Measurements from ENCODE around the gene FIBCD1.

FIBCD1 gene

DNA sequence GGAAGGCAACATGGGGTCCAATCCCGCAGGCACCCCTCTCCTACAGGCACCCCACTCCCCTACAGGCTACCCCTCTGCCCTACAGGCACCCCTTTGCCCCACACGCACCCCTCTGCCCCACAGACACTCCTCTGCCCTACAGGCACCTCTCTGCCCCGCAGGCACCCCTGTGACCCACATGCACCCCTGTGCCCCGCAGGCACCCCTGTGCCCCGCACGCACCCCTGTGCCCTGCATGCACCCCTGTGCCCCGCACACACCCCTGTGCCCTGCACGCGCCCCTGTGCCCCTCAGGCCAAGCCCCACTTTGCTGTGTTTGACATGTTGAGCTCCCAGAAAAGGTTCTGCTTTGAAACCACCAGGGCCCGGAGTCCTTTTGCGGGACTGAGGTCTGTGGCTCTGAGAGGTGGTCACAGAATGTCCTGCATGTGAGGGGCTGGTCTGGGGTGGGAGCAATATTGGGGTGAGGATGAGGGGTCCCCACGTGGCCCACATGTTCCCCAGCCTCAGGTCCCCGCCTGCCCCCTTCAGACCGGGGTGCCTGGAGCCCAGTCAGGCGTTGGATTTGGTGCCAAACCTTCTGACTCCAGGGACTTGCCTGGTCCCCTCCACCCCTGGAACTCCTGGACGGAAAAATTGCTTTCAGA, 41.8 kb downstream of the FIBCD1 start:
- Histone ChIP-seq H3K9ac (ENCODE audit: low read depth, low read length) (no peak overlapping the region), H3K4me1 (ENCODE audit: control insufficient read depth, insufficient read depth, low read length) (peaks cover 10% of the 10 kb centered on the region), H3K36me3 (ENCODE audit: insufficient read depth, low read length) (peaks cover 23% of the 10 kb centered on the region), H3K27me3 (ENCODE audit: control insufficient read depth, insufficient read depth, low read length) (peaks cover 30% of the 10 kb centered on the region), H3K9me3 (replicated peaks; ENCODE audit: low read length) (no peaks in the 10 kb centered on the region), H3K4me2 (ENCODE audit: low read length) (no peak overlapping the region), H3K4me3 (ENCODE audit: low read length) (no peak overlapping the region)

DNA sequence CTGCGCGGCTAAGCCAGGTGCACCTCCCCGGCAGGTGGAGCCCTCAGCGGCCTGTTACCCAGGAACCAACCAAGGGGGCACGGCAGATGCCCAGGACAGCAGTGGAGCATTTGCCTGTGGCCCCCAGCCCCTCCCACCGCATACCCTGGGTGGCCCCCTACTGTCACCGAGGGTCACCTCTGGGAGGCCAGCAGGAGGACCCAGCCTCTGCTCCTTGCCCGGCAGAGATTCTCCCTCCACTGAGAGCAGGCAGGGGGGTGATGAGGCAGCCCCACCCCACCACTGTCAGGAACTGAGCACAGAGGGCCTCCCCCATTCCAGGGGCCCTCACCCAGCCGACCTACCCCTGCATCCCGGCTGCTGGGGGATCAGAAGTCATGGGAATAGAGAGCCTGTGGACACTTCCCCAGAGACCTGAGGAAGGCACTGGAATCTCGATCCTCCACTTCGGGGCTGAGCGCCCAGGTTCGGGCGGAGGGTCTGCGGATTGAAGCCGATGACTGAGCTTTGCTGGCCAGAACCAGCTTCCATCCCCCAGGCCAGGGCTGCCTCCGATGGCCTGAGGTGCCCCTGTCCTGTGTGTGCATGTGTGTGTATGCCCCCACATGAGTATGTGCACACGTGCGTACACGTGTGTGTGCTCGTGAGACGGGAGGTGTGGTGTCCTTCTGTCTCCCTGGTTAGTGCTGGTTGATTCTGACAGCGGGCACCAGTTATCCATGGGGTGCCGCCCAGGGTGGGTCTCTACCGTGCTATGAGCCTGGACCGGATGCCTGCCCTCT, 42.6 kb downstream of the FIBCD1 start, which contains the start of gene QRFP:
TSS of gene QRFP (minus strand) at position 580 of the 782 bp plus-strand sequence. CDS start 2,974 bp downstream, outside the sequence.
- H3K4me2 ChIP-seq (ENCODE audit: low read length) = no peak within 1 kb of the TSS
- H3K4me1 ChIP-seq (ENCODE audit: control insufficient read depth, insufficient read depth, low read length) = peaks cover 4% of the 10 kb centered on the region
- no peak within 1 kb of the TSS for H3K9ac ChIP-seq (ENCODE audit: low read depth, low read length)
- H3K4me3 ChIP-seq (ENCODE audit: low read length) = no peak within 1 kb of the TSS
- H3K27me3 ChIP-seq (ENCODE audit: control insufficient read depth, insufficient read depth, low read length) = peaks cover 26% of the 10 kb centered on the region
- H3K9me3 ChIP-seq (replicated peaks; ENCODE audit: low read length) = no peaks in the 10 kb centered on the region
- peaks cover 31% of the 10 kb centered on the region for H3K36me3 ChIP-seq (ENCODE audit: insufficient read depth, low read length)

DNA sequence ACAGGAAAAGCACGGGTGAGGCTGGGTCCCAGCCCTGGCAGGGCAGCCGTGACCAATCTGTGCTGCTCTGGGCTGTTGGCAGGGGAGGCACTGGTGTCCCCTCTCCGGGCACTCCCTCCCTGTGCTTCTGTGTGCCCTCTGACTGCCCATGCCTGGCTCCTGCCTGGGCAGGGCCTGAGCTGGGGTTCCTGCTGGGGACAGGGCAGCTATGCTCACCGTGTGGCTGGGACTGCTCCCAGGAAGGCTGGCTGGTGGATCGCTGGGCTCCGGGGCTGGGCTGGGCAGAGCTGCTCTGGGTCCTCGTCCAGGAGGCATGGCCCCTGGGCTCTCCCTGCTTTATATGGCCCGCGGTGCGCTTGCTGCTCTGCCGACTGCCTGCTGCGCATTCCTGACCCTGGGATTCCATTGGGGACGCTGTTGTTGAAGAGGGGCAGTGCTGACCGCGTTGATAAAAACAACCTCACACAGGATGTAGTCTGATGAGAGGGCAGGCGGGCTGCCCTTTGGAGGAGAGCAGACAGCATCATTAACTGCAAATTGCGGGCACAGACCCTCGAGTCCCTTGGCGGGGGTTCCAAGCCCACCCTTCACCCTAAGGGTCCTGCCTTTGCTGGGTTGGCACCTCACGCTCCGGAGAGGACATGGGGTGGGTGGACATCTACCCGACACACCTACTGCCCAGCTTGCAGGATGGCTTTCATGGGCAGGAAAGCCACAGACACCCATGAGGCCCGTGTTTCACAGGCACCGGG, 43.4 kb downstream of the FIBCD1 start:
- no peak overlapping the region for H3K4me3 ChIP-seq (ENCODE audit: low read length)
- H3K27me3 ChIP-seq (ENCODE audit: control insufficient read depth, insufficient read depth, low read length) = peaks cover 23% of the 10 kb centered on the region
- H3K4me1 ChIP-seq (ENCODE audit: control insufficient read depth, insufficient read depth, low read length) = peaks cover 4% of the 10 kb centered on the region
- peaks cover 39% of the 10 kb centered on the region for H3K36me3 ChIP-seq (ENCODE audit: insufficient read depth, low read length)
- no peak overlapping the region for H3K9ac ChIP-seq (ENCODE audit: low read depth, low read length)
- no peak overlapping the region for H3K4me2 ChIP-seq (ENCODE audit: low read length)
- H3K9me3 ChIP-seq (replicated peaks; ENCODE audit: low read length) = no peaks in the 10 kb centered on the region

DNA sequence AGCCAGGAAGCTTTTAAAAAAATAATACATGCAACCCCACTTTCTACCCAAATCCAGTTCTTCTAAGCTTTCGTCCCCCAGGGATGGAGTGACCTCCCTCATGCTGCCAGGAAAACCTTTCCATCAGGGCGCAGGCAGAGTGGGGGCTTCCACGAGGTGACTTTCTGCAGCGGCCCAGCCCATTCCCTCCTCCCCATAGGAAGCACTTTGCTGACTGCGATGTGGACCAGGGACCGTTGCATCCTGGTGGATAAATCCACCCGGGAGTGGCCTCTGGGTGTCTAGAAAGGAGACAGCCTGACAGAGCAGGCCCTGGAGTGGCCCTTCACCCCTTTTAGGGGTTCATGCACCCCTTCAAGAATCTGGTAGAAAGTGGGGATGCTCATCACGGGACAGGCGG, 44.0 kb downstream of the FIBCD1 start:
- H3K9ac ChIP-seq (ENCODE audit: low read depth, low read length) = no peak overlapping the region
- no peaks in the 10 kb centered on the region for H3K9me3 ChIP-seq (replicated peaks; ENCODE audit: low read length)
- H3K27me3 ChIP-seq (ENCODE audit: control insufficient read depth, insufficient read depth, low read length) = peaks cover 17% of the 10 kb centered on the region
- peaks cover 4% of the 10 kb centered on the region for H3K4me1 ChIP-seq (ENCODE audit: control insufficient read depth, insufficient read depth, low read length)
- no peak overlapping the region for H3K4me2 ChIP-seq (ENCODE audit: low read length)
- peaks cover 45% of the 10 kb centered on the region for H3K36me3 ChIP-seq (ENCODE audit: insufficient read depth, low read length)
- no peak overlapping the region for H3K4me3 ChIP-seq (ENCODE audit: low read length)

GRCh38 chr9:130894546-130894945, 44.5 kb downstream of the FIBCD1 start:
- peaks cover 12% of the 10 kb centered on the region for H3K27me3 ChIP-seq (ENCODE audit: control insufficient read depth, insufficient read depth, low read length)
- H3K36me3 ChIP-seq (ENCODE audit: insufficient read depth, low read length) = peaks cover 49% of the 10 kb centered on the region
- H3K9me3 ChIP-seq (replicated peaks; ENCODE audit: low read length) = no peaks in the 10 kb centered on the region
- H3K4me1 ChIP-seq (ENCODE audit: control insufficient read depth, insufficient read depth, low read length) = peaks cover 4% of the 10 kb centered on the region
- no peak overlapping the region for H3K4me2 ChIP-seq (ENCODE audit: low read length)
- no peak overlapping the region for H3K9ac ChIP-seq (ENCODE audit: low read depth, low read length)
- H3K4me3 ChIP-seq (ENCODE audit: low read length) = no peak overlapping the region

DNA sequence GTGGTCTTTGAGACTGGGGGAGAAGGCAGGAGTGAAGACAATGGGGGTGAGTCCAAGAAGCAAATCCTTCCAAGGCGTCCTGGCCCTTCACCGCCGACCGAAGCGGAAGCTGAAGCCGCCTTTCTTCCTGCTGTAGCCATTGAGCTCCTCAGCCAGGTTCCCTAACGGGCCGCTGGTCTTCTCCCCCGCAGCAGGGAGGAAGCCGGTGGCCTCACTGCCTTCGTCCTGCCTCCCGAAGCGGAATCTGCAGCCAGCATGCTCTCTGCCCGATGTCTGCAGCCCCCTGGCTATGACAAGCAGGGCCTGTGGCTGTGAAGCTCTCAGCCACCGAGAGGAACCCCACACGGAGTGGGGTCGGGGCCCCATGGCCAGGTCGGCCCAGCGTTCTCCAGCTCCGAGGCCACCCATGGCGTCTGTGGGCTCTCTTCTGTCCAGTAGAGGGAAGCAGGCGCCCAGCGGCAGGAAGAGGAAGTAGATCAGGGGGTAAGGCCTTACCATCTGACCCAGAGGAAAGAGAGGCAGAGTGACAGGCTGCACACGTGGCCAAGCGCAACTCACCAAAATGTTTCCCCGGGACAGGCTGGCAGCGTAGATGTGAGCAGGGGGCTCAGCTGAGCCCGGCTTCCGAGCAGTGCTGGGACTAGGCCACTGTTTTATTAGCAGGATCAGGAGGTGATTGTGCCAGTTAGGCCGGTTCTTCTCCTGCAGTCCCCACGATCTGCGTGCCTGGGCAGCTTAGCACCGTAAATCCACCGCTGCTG, 45.5 kb downstream of the FIBCD1 start:
- H3K4me1 ChIP-seq (ENCODE audit: control insufficient read depth, insufficient read depth, low read length) = peaks cover 4% of the 10 kb centered on the region
- peaks cover 9% of the 10 kb centered on the region for H3K27me3 ChIP-seq (ENCODE audit: control insufficient read depth, insufficient read depth, low read length)
- peaks cover 55% of the 10 kb centered on the region for H3K36me3 ChIP-seq (ENCODE audit: insufficient read depth, low read length)
- no peak overlapping the region for H3K9ac ChIP-seq (ENCODE audit: low read depth, low read length)
- H3K9me3 ChIP-seq (replicated peaks; ENCODE audit: low read length) = no peaks in the 10 kb centered on the region
- H3K4me3 ChIP-seq (ENCODE audit: low read length) = no peak overlapping the region
- H3K4me2 ChIP-seq (ENCODE audit: low read length) = no peak overlapping the region

DNA sequence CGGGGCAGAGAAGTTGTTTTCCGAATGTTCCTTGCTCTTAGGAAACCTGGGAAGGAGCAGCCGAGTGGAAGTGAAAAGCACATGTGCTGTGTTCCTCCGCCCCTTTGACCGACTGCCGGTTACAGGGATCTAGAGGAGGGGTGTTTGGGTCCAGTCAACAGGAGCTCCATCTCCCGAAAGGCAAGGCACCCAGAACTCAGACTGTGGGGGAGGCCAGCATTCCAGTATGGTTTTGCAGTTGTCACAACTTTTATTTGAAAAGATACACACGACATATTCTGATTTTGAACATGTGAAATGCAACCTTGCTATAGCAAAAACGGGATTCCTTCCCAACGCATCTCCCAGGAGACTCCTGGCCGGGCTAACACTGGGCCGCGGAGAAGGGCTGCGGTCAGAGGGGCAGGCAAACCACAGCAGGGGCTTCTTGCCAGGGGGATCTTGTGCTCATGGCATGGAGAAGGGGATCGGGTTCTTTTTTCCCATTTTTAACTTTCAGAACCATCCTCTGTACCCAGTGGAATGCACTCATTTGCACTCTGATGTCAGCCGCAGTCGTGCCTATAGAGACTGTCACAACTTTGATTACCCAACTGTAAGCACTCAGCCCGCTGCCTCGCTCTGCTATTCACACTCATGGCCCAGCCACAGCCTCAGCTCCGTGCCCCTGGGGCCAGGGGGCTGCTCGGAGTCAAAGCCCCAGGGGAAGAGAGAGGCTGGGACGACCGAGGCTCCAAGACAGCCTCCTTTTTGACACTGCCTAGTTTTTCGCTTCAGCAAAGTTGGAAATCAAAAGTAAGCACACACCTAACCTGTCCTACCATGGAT, 46.4 kb downstream of the FIBCD1 start:
- no peak overlapping the region for H3K4me3 ChIP-seq (ENCODE audit: low read length)
- no peak overlapping the region for H3K4me2 ChIP-seq (ENCODE audit: low read length)
- H3K4me1 ChIP-seq (ENCODE audit: control insufficient read depth, insufficient read depth, low read length) = peaks cover 4% of the 10 kb centered on the region
- peaks cover 64% of the 10 kb centered on the region for H3K36me3 ChIP-seq (ENCODE audit: insufficient read depth, low read length)
- no peaks in the 10 kb centered on the region for H3K9me3 ChIP-seq (replicated peaks; ENCODE audit: low read length)
- H3K27me3 ChIP-seq (ENCODE audit: control insufficient read depth, insufficient read depth, low read length) = peaks cover under 1% of the 10 kb centered on the region
- H3K9ac ChIP-seq (ENCODE audit: low read depth, low read length) = no peak overlapping the region

- Histone ChIP-seq H3K4me3 (ENCODE audit: low read length) (no peak overlapping the region), H3K9me3 (replicated peaks; ENCODE audit: low read length) (no peaks in the 10 kb centered on the region), H3K27me3 (ENCODE audit: control insufficient read depth, insufficient read depth, low read length) (no peaks in the 10 kb centered on the region), H3K9ac (ENCODE audit: low read depth, low read length) (no peak overlapping the region), H3K36me3 (ENCODE audit: insufficient read depth, low read length) (peaks cover 72% of the 10 kb centered on the region), H3K4me1 (ENCODE audit: control insufficient read depth, insufficient read depth, low read length) (peaks cover 4% of the 10 kb centered on the region), H3K4me2 (ENCODE audit: low read length) (no peak overlapping the region)
Observed at GRCh38 chr9:130891688-130892476, 47.2 kb downstream of the FIBCD1 start.

DNA sequence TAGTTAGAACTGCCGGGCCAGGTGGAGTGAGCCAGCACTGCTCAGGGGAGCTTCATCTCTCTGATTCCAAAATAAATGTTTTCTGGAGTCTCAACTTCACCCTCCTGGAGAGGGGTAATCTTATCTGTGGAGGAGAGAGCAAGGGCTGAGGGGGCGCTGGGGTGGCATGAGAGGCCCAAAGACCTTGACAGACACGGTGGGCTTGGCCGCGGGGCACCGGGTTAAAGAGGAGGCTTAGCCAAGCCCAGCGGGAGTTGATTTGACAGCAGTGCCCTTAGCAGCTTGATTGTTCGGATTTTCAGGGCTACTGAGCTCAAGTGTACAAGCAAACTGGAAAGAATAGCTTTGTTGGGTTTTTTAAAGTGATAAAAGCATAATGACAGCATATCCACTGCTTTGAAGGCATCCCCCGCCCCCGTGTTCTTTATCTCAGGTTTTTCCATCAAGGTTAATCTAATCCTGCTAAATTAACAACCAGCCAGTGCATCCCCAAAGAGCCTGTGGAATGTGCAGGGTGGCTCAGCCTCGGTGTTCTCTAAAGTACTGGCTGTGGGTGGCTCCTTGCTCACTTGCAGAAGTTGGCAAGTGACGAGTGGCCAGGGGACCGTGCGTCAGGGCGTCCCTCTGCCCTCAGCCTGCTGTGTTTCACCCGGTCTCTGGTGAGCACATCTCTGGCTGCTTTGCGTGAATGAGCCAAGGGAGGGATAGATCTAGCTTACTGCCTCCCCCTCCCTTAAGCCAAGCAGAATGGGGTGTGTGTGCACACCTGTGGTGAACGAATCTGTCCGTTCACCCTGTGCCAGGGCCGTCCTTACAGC, 48.0 kb downstream of the FIBCD1 start:
- no peaks in the 10 kb centered on the region for H3K9me3 ChIP-seq (replicated peaks; ENCODE audit: low read length)
- no peak overlapping the region for H3K9ac ChIP-seq (ENCODE audit: low read depth, low read length)
- H3K27me3 ChIP-seq (ENCODE audit: control insufficient read depth, insufficient read depth, low read length) = no peaks in the 10 kb centered on the region
- no peak overlapping the region for H3K4me2 ChIP-seq (ENCODE audit: low read length)
- peaks cover 4% of the 10 kb centered on the region for H3K4me1 ChIP-seq (ENCODE audit: control insufficient read depth, insufficient read depth, low read length)
- H3K4me3 ChIP-seq (ENCODE audit: low read length) = no peak overlapping the region
- peaks cover 80% of the 10 kb centered on the region for H3K36me3 ChIP-seq (ENCODE audit: insufficient read depth, low read length)
